Activated T-helper 1 cell treated with anti-CD3 and anti-CD28 coated beads, Interleukin-2, amount 50 U/mL, for 16 hours (primary cell): ENCODE data around the gene PDE6D.

Source experiments
- DNase-seq, 2 donors: peaks; one replicate each; pipeline ENCODE4 v3.0.0-alpha.2; 2020; ENCODE audit warnings: low read depth in 1 of 2, low spot score in 1 of 2

The PDE6D gene

DNA sequence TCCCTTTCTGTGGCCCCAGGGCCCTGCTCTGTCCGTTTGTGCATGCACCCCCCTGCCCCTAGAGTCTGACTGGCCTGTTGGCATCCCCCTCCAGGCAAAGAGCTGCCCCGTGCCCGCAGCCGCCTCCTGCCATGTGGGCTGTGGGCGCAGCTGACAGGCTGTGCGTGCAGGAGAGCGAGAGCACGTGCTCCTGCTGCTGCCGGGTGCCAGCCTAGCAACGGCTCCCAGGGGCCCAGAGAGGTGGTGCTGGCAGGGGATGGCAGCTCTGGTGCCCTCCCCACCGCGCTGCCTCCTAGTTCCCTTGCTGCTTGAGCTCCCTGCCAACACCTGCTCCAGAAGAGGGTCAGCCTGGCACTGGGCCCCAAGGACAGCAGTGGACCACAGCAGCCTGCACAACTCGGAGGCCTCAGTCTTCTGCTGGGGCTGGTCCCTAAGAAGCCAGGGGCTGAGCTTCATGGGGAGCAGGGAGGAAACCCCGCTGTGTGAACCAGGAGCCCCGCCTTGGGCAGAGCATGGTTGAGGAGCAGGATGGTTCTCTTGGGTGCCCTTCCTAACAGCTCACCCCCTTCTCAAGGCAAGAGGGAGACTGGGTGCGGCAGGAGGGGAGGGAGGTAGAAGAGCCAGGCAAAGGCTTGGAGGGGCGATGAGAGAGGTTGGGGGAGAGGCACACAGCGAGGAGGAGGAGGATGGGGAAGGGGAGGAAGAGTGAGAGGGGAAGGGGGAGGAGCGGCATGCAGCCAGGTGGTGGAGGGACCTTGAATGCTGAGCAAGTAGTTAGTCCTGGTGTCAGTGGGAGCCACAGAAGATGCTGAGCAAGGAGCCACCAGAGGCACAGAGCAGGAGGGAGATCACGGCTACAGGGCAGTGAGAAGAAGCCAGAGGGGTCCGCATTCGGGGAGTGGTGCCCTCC lies 96.5 kb downstream of the PDE6D start:
- DNase-seq: no peak

DNA sequence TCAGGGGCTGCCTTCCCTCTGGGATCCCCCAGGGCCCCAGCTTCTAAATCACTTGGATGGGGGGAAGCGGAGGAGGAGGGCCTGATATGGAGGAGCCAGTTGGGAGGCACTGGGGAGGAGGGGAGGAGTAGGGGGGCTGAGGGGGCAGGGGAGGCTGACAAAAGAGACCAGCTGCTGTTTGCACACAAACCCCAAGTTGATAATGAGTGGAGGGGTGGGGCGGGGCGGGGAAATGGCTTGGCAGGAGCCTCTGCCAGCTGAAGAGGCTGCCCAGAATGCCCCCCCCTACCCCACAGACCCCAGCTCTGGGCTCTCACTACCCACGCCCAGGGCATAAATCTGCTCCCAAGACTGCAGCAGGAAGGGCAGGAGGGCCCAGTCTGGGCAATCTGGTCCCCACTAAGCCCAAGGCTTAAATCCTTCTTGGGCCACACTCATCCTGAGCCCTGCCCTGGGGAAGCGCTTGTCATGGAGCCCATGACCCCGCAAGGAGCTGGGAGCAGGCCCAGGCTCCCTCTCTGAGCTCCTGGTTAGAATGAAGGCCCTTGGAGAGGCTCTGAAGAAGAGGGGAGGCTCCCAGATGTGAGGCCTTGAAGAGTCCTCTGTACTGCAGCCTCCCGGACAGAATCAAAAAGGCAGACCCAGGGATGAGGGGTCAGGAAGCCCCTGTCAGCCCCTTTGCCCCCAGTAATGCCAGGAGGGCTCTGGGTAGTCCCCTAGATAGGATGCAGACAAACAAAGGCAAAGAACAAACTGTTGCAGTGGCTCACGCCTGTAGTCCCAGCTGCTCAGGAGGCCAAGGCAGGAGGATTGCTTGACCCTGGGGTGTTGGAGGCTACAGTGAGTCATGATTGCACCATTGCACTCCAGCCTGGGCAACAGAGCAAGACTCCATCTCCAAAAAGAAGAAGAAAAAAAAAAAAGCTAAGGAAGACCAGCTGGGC lies 97.5 kb downstream of the PDE6D start:
- no peak for DNase-seq

DNA sequence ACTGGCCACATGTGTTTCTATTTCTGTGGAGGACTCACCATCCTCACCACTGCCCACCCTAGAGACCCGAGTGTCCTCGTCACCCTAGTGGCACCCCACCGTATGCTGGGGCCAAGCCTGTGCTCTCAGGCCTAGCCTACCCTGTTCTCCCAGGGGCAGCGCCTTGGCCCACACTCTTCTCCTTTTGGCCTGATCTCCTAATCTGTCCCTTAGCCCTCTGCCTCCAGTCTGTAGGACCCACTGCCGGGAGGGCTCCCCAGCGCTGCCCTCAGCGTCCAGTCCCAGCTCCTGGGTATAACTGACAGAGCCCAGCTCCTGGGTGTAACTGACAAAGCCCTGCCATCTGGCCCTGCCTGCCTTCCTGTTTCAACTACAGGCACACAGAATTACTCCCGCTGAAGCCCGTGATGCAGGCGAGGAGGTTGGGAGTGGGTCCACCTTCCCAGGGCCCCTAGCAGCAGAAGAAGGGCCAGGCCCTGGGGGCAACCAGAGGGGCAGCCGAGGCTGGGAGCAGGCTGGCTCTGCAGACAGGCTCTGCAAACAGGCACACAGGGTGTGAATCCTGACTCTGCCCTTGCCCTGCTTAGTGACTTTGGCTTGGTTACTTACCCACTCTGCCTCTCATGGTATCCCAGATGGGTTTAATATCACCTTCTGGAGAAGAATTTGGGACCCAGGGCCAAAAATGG lies 98.3 kb downstream of the PDE6D start:
- no peak for DNase-seq
